NCI-H2107 (cell line): Measurements from ENCODE around the gene WWOX.

Experiments
- DNase-seq: peaks from one replicate; lab custom pipeline; 2025; lab: John Stamatoyannopoulos, UW

The WWOX gene

DNA sequence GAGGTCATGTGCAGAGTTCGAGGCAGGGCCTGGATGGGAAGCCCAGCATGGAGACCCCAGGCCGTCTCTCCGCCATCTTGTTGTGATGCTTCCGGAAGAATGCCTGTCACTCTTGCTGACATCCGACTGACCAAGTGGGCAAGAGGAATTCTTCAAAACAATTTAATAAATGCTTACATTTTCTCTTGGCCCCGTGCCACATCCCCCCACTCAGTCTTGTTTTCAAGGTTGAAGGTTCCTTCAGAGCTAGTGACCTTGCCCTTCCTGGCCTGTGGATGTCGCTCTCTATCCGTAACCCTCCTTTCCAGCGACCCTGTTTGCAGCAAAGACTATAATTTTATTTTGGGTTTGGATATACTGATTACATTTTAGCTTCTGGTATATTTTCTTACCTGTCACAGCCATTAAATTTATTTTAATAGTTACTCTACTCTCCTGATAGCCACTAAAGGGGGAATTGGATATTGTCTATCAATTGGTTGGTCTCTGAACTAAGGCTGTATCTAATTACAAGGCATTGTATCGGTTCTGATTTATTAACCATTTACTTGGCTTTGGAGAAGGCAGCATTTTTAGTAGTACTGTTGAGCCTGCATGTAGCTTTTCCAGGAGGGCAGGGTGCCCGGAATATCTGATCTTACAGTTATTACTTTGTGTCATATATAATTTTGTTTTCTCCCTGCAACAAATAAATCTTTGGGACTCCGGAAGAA, 264.5 kb downstream of the WWOX start:
- DNase-seq, result no peak

GRCh38 chr16:78364556-78364880, 265.1 kb downstream of the WWOX start:
- no peak for DNase-seq

GRCh38 chr16:78365366-78365765, 265.9 kb downstream of the WWOX start:
- no peak for DNase-seq

- no peak for DNase-seq
Observed at GRCh38 chr16:78368121-78369102, 269.0 kb downstream of the WWOX start.

- DNase-seq, result no peak
Observed at GRCh38 chr16:78372277-78372676, 272.8 kb downstream of the WWOX start.

- no peak for DNase-seq
Observed at GRCh38 chr16:78375055-78375679, 275.7 kb downstream of the WWOX start.

DNA sequence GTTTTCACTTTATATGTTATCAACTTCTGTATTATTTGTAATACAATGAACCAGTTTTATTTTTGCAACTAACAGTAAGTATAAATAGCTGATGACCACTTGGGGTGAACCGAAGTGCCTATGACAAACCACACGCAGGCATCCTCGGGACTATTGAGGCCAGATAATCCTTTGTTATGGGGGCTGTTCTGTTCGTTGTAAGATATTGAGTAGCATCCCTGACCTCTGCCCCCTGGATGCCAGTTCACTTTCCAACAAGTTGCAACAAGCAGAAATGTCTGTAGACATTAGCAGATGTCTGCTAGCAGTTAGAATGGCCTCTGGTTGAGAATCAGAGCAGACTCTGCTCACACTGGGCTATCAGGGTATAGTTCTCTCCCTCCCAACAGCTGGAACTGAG, 277.0 kb downstream of the WWOX start:
- no peak for DNase-seq

GRCh38 chr16:78377312-78377711, 277.9 kb downstream of the WWOX start:
- DNase-seq, result no peak

DNA sequence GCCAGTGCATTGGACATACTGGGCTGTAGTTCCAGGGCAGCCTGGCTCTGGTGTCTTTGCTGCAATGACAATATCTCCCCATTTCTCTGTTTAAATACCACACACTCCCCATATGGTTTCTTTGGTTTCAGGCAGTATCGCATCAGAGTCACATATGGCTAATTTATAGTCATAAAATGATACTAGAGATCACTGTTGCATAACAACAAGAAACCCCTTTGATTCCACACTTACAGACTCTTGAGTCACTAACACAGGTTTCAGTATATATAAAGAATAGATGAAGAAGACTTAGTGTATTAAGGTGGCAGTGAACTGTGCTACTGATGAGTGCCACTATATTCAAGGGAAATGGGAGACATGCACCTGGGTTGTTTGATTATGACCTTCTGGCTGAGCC, 281.6 kb downstream of the WWOX start:
- DNase-seq, result no peak

GRCh38 chr16:78383118-78383517, 283.7 kb downstream of the WWOX start:
- DNase-seq, result no peak

DNA sequence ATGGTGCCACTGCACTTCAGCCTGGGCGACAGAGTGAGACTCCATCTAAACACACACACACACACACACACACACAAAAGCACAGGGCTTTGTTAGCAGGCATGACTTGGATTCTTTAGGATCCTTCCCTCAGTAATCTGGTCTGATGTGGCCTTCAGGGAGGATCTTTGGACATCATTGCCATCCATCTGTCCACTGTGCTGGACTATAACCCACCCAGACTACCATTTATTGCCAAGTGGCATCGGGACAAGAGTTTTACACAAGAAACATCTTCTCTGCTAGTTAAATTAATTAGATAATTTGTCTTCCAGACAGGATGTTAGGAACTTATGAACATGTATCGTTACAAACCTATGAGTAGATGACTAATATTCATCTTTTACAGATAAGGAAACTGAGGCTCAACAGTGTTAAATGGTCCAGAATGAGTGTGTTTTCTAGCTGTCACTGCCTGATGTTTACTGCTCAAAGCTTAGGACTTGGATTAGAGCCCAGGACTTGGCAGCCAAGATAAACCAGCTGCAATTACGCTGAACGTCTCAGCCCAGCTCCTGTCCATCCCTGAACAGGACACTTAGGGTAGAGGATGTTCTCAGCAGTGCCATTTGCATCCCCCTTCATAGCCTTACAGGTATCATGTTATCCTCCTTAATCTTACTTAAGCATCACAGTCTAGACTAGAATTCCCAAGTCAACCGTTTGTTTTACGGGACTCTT, 285.8 kb downstream of the WWOX start:
- DNase-seq, result no peak

GRCh38 chr16:78386557-78387324, 287.3 kb downstream of the WWOX start:
- no peak for DNase-seq

DNA sequence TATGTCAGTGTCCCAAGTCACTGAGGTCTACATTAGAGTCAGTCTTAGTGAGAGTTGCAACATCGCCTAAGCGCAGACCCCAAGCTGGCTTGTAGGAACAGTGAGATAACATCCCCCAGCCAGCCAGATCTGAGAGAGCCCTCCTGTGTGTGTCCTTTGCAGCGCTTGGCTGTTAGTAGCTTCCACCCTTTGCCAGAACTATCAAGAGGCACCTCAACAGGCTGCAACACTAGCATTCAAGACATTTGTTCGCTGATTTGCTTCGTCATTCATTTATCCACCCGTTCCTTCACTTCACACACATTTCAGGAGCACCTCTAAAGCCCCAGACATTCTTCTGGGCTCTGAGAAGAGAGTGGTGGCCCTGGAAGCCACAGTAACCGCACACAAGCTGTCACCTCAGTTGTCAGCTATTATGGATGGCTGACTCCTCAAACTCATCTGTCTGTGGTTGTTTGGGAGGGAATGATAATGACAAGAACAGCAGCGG, 289.6 kb downstream of the WWOX start:
- no peak for DNase-seq

DNA sequence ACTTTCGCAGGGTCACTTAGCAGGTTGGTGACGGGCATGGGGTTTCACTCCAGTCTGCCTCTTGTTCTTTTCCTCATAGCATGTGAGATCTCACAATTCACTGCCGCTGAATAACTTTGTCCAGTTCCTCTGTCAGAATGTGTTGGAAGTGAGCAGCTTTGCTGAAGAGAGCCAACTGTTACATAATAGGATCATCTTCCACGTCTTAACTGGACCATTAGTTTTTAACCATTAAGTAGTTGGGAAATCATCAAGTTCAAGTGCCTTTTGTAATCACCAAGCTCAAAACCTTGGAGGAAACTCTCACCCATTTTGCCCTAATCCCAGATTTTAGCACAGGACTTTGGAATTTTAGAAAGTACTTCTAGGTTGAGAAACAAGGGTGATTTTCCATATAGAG, 290.6 kb downstream of the WWOX start:
- DNase-seq, result no peak

GRCh38 chr16:78390508-78391324, 291.3 kb downstream of the WWOX start:
- no peak for DNase-seq

DNA sequence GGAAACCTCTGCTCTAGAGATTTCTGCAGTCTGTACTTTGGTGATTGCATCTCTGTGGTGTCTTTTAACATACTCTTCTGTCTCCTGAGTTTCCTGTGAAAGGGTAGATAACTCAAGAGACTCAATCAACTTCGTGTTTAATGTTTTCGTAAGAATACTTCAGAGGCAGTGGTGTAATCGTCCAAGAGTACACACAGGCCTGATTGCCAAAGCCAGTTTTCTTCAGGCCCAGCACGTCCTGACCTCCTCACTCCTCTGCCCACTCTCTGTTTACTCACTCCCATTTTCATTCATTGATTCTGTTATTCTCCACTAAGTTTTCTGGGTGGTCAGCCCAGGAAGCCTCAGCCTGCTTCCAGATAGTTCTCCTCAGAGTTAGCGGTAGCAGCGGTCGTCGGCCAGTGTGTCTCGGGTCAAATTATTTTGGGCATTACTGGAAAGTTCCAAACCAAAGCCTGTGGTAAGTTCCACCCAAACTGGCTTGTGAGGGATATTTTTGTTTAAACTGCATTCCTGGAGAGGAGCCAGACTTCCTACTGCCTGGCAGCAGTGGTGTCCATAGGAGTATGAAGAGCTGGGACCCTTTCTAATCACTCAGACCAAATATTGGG, 293.2 kb downstream of the WWOX start:
- no peak for DNase-seq

- no peak for DNase-seq
Observed at GRCh38 chr16:78395035-78395434, 295.6 kb downstream of the WWOX start.

DNA sequence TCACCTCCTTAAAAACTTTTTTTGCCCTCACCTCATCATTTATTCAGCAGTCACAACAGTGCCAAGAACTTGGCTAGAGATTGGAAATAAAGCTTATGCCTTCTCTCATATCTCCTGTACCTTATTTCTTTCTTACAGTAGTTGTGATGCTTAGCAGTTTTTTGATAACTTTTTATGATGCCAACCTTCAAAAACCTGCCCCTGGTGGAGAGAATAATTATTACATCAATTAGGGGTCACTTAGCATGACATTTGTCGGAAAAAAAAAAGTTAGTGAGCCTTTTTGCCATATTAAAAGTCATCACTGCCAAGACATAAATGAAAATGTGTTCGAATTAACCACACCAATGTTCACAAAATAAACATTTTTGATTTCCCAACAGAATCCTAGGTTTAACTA, 296.6 kb downstream of the WWOX start:
- DNase-seq, result no peak

DNA sequence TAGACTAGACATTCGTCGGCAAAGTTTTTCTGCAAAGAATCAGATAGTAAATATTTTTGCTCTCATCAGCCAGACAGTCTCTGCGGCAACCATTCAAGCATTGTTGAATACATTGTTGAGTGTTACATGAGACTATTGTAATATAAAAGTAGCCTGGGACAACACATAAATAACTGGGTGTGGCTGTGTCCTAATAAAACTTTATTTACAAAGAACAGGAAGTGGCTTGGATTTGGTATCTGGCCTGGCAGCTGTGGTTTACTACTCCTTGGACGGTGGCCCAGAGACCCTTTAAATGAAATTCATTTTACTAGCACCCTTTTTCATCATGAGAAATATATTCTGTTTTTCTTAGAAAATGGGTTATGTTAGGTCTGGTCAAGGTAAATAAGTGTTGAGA, 297.2 kb downstream of the WWOX start:
- DNase-seq, result no peak

- no peak for DNase-seq
Observed at GRCh38 chr16:78399384-78399783, 299.9 kb downstream of the WWOX start.
